Psoas muscle (tissue), 8 donors: ENCODE measurements around the gene C2orf15. TPM values are rescaled to one million over a fixed set of nuclear protein-coding genes. Genes with fewer than 3 reads are reported as not detected.
"Not testable (repeated sequence)": the region's sequence is repeated elsewhere in the genome, so short reads cannot be mapped to it uniquely, and the experiment has no call there.

Source experiments
- ATAC-seq, 4 donors: fragments of 200-7000 bp; cut with Tn5 transposase; one replicate each; pipeline ENCODE4 v1.9.1; 2020; ENCODE audit warnings: moderate library complexity in 3 of 4, mild to moderate bottlenecking in 2 of 4
- DNase-seq, 2 donors: peaks; one replicate each; pipeline ENCODE4 v3.0.0-alpha.2; 2020
- H3K27ac ChIP-seq: fragments of 200-600 bp; one replicate; pipeline ENCODE4 v1.8.0; 2022
- H3K27me3 ChIP-seq, 3 donors: fragments of 200-600 bp in 1 of 3; one replicate each; pipeline versions ENCODE4 v1.6.1 to v1.8.0; 2013 to 2022; ENCODE audit warnings: low read length in 2 of 3, mild to moderate bottlenecking in 2 of 3, moderate library complexity in 1 of 3; ENCODE audit not compliant: insufficient read depth in 3 of 3
- H3K36me3 ChIP-seq, 2 donors: fragments of 200-600 bp in 1 of 2; one replicate each; pipeline versions ENCODE4 v1.6.1 to v1.8.0; 2013 to 2022; ENCODE audit warnings: low read depth in 1 of 2, mild to moderate bottlenecking in 1 of 2, moderate library complexity in 1 of 2; ENCODE audit not compliant: insufficient read depth in 1 of 2
- H3K4me1 ChIP-seq: fragments of 200-600 bp; one replicate; pipeline ENCODE4 v1.8.0; 2022
- H3K4me3 ChIP-seq: fragments of 200-600 bp; one replicate; pipeline ENCODE4 v1.8.0; 2022; ENCODE audit warnings: mild to moderate bottlenecking
- H3K9me3 ChIP-seq: fragments of 200-600 bp; one replicate; pipeline ENCODE4 v1.8.0; 2022
- WGBS, 3 donors: extraction: QIAGEN DNeasy Blood & Tissue Kit; methylation state at CpG; one replicate each; pipeline versions ENCODE4 v1.1.6 to v1.1.7; 2013; 5-methylcytosine and 5-hydroxymethylcytosine counted together
- intact Hi-C, 2 donors: fragments of 100-400 bp; cut with DNase I; formaldehyde crosslinking; loops; one replicate each; pipeline versions ENCODE4 v1.11.0 to v1.14.2; 2022
- polyA plus RNA-seq, 3 donors: library from polyadenylated mRNA; stranded (reverse); fragments of 200-250 nt; gene quantifications; one replicate each; pipeline ENCODE4 v1.2.3, GENCODE V29; 2013
- total RNA-seq, 4 donors: library from RNA; stranded (reverse); fragmentation: NEBNext Ultra II Directional in 2 of 4; extraction: Animal tissue kit (Norgen Biotek cat#: 25700) in 2 of 4; gene quantifications; one replicate each; pipeline versions ENCODE4 v1.2.1 to v1.2.4, GENCODE V29; 2021 to 2023
- TF ChIP-seq, protein P1 (sequence below): fragments of 200-600 bp; IDR thresholded peaks from one replicate; pipeline ENCODE4 v1.8.0; 2022; ENCODE audit warnings: antibody characterized with exemption
- donor health status: healthy with polysubstance abuse.
- donor health status: DM: no; HTN: no; CAD: no; lungs with moderate emphysema.
- donor health status: Bipolar disorder and iron deficiency.
- donor health status: healthy.
- donor health status: DM: yes; HTN: yes; CAD: no.
- donor health status: DM: no; HTN: no; CAD: no.
- donor health status: DM: no; HTN: no; CAD: no.
- donor health status: DM: yes; HTN: yes; CAD: no.

Gene C2orf15
- total and polyA plus RNA-seq, 7 donors: 0.05 to 0.16 TPM; not detected in 5

DNA sequence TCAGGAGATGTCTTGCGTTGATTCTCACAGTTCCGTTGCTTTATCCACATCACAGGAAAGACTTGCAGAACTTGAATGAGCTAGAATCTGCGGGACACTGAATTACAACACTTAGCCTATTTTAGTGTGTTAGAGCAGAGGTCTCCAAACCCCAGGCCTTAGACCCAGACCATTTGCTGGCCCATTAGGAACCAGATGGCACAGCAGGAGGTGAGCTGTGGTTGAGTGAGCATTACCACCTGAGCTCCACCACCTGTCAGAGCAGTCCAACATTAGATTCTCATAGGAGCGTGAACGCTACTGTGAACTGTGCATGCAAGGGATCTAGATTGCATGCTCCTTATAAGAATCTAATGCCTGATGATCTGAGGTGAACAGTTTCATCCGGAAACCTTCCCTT is 43.3 kb downstream of the C2orf15 start:
- peaks cover 0 to 25% of the 10 kb centered on the region in 2 donors for H3K36me3 ChIP-seq
- no peak overlapping the region for H3K4me3 ChIP-seq
- ATAC-seq (no peak), DNase-seq (no peak)
- H3K9me3 ChIP-seq: no peaks in the 10 kb centered on the region
- peaks cover 25% of the 10 kb centered on the region for H3K4me1 ChIP-seq
- TF ChIP-seq, protein P1, sequence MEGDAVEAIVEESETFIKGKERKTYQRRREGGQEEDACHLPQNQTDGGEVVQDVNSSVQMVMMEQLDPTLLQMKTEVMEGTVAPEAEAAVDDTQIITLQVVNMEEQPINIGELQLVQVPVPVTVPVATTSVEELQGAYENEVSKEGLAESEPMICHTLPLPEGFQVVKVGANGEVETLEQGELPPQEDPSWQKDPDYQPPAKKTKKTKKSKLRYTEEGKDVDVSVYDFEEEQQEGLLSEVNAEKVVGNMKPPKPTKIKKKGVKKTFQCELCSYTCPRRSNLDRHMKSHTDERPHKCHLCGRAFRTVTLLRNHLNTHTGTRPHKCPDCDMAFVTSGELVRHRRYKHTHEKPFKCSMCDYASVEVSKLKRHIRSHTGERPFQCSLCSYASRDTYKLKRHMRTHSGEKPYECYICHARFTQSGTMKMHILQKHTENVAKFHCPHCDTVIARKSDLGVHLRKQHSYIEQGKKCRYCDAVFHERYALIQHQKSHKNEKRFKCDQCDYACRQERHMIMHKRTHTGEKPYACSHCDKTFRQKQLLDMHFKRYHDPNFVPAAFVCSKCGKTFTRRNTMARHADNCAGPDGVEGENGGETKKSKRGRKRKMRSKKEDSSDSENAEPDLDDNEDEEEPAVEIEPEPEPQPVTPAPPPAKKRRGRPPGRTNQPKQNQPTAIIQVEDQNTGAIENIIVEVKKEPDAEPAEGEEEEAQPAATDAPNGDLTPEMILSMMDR: no peak
- H3K27ac ChIP-seq: no peak overlapping the region
- intact Hi-C loops: loop anchor here in 1 of 2 donors (10.0 kb wide), 1 partner anchor 150 kb away; the partner anchor contains the start of genes EIF5B and TXNDC9
- H3K27me3 ChIP-seq: no peaks in the 10 kb centered on the region
- 55 to 79% (median 61%) methylated on average over 6 of the region's 6 CpGs for WGBS, 3 donors

DNA sequence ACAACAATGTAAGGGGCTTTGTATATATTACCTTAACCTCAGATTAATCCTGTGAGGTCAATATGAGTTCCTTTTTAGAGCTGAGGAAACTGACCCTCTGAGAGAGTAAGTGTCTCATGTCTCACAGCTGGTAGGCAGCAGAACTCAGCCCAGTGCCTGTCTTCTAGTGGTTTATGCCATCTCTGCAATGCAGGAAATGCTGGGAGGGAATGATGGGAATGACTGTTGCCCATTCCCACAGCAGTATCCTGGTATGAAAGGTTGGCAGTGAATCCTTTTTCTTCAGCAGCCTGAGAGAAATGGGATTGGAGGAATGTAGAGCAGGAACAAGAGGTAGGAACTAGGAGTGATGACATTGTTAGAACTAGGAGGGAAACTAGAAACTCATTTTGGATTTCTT is 45.5 kb downstream of the C2orf15 start:
- ATAC-seq (no peak), DNase-seq (no peak)
- H3K9me3 ChIP-seq: no peaks in the 10 kb centered on the region
- H3K27ac ChIP-seq: no peak overlapping the region
- intact Hi-C loops: loop anchor here in 1 of 2 donors (10.0 kb wide), 1 partner anchor 148 kb away; the partner anchor contains the start of genes EIF5B and TXNDC9
- H3K36me3 ChIP-seq: peaks cover 0 to 36% of the 10 kb centered on the region in 2 donors
- H3K27me3 ChIP-seq: no peaks in the 10 kb centered on the region
- no peak overlapping the region for H3K4me3 ChIP-seq
- H3K4me1 ChIP-seq: peaks cover 17% of the 10 kb centered on the region
- TF ChIP-seq, protein P1: no peak

DNA sequence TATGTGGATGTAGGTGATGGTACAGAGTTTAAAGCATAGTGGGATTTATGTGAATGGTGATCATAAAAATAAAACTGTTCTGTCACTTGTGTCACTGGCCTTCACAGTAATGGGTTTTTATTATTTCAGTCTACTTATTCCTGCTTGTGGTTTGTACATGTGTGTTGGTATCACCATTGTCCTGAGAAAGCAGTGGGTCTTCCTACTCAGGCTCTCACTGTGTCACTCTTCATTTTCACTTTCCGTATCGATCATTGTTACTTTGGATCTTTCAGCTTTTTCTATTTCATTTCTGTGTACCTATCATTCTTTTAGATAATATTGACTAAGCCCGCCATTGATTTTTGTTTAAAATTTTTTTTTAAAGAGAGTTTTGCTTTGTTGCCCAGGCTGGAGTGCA is 46.9 kb downstream of the C2orf15 start:
- no peaks in the 10 kb centered on the region for H3K9me3 ChIP-seq
- TF ChIP-seq, protein P1: no peak
- H3K4me3 ChIP-seq: no peak overlapping the region
- no peak overlapping the region for H3K27ac ChIP-seq
- DNase-seq (no peak), ATAC-seq (no peak)
- H3K27me3 ChIP-seq: no peaks in the 10 kb centered on the region
- intact Hi-C loops: loop anchor here in 1 of 2 donors (10.0 kb wide), 1 partner anchor 146 kb away; the partner anchor contains the start of genes EIF5B and TXNDC9
- H3K4me1 ChIP-seq: peaks cover 9% of the 10 kb centered on the region
- peaks cover 0 to 50% of the 10 kb centered on the region in 2 donors for H3K36me3 ChIP-seq
- 95 to 97% (median 97%) methylated on average over 3 of the region's 3 CpGs for WGBS, 3 donors

DNA sequence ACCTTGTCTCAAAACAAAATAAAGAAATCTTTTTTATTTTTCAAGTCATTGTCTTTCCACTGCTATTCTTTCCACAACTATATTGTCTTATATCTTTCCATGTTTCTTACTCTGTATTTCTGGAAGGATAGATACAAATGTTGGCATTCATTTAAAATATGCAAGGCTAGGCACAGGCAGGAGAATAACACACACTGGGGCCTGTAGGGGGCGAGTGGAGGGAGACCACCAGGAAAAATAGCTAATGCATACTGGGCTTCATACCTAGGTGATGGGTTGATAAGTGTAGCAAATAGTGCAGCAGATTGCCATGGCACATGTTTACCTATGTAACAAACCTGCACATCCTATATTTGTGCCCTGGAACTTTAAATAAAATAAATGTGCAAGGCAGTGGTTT is 49.0 kb downstream of the C2orf15 start:
- TF ChIP-seq, protein P1: no peak
- H3K4me3 ChIP-seq: no peak overlapping the region
- peaks cover 0 to 65% of the 10 kb centered on the region in 2 donors for H3K36me3 ChIP-seq
- no peak overlapping the region for H3K27ac ChIP-seq
- no peaks in the 10 kb centered on the region for H3K27me3 ChIP-seq
- ATAC-seq: no peak
- no peaks in the 10 kb centered on the region for H3K4me1 ChIP-seq
- no peaks in the 10 kb centered on the region for H3K9me3 ChIP-seq
- no peak for DNase-seq
- intact Hi-C loops: no loop called here
- 93 to 100% (median 95%) methylated on average over 1 of the region's 1 CpG for WGBS, 3 donors

DNA sequence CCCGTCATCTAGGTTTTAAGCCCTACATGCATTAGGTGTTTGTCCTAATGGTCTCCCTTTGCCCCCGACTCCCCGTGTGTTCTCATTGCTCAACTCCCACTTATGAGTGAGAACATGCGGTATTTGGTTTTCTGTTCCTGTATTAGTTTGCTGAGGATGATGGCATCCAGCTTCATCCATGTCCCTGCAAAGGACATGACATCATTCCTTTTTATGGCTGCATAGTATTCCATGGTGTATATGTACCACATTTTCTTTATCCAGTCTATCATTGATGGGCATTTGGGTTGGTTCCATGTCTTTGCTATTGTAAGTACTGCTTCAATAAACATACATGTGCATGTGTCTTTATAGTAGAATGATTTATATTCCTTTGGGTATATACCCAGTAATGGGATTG is 50.9 kb downstream of the C2orf15 start:
- H3K4me3 ChIP-seq, ATAC-seq, H3K27ac ChIP-seq, H3K9me3 ChIP-seq, H3K4me1 ChIP-seq, intact Hi-C loops, DNase-seq, H3K27me3 ChIP-seq: not testable (repeated sequence)
- H3K36me3 ChIP-seq: peaks cover 0 to 78% of the 10 kb centered on the region in 2 donors
- WGBS, 3 donors: 98 to 100% (median 98%) methylated on average over 4 of the region's 4 CpGs
